Islet precursor cell (in vitro differentiated cells): ENCODE measurements around the gene ANO9.

ENCODE experiments used
- DNase-seq: peaks from one replicate; pipeline ENCODE4 v3.0.0-alpha.2; 2018

The ANO9 gene, protein sequence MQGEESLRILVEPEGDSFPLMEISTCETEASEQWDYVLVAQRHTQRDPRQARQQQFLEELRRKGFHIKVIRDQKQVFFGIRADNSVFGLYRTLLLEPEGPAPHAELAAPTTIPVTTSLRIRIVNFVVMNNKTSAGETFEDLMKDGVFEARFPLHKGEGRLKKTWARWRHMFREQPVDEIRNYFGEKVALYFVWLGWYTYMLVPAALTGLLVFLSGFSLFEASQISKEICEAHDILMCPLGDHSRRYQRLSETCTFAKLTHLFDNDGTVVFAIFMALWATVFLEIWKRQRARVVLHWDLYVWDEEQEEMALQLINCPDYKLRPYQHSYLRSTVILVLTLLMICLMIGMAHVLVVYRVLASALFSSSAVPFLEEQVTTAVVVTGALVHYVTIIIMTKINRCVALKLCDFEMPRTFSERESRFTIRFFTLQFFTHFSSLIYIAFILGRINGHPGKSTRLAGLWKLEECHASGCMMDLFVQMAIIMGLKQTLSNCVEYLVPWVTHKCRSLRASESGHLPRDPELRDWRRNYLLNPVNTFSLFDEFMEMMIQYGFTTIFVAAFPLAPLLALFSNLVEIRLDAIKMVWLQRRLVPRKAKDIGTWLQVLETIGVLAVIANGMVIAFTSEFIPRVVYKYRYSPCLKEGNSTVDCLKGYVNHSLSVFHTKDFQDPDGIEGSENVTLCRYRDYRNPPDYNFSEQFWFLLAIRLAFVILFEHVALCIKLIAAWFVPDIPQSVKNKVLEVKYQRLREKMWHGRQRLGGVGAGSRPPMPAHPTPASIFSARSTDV

DNA sequence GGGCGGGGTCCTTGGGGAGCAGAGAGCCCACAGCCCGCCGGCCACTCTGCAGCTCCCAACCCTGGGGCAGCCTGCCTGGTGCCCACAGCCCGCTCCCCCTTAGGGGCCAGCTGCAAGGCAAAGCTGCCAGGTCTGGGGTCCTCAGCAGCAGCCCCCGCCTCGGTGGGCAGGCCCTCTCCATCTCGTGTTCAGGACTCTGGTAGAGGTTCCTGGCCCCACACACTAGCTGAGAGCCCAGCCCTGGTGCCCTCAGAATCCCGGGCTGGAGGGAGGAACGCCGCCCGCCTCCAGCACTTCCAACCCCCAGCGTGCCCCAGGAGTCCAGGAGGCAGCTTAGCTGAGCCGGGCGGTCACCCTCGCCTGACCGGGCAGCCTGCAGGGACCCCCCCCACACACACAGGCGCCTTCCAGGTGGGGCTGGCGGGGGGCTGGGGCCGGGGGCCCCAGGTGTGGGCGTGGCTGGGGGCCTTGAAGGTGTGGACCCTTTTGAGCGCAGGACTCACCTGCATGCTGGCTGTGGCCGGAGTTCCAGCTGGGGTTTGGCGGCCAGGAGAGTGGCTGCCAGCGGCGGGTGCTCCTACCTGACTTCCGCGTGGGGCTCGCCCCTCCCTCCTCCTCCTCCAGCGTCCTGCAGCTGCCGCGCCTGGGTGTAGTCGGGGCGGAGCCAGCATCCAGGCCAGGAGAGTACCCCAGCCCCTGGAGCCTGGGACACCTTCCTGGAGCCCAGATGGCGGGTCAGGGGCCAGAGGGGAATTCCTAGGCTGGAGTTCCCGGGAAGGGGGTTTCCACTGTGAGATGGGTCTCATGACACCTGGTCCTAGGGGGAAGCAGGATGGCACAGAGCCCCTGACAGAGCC lies at the start of gene ANO9:
Gene ANO9, minus strand, starts transcription at position 594 of the 857 bp plus-strand sequence. Its CDS starts 85 bp downstream, at position 509.
- DNase-seq: peak; percentile 85

DNA sequence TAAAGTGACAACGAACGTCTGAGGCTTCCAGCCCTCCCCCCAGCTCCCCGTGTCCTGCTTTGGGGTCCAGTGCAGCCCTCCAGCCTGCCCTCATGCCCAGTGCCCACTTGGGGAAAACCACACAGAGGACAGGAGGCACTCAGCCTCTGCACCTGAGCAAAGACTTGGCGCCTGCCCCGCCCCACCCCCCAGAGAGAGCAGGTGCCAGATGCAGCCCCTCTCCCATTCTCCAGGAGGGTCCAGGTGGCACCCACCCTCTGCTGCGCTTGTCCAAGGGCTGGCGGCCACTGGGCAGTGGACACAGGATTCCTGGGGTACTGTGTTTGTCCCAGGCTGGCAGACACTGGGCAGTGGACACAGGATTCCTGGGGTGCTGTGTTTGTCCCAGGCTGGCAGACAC lies 49.5 kb upstream of the ANO9 start:
- DNase-seq: no peak

DNA sequence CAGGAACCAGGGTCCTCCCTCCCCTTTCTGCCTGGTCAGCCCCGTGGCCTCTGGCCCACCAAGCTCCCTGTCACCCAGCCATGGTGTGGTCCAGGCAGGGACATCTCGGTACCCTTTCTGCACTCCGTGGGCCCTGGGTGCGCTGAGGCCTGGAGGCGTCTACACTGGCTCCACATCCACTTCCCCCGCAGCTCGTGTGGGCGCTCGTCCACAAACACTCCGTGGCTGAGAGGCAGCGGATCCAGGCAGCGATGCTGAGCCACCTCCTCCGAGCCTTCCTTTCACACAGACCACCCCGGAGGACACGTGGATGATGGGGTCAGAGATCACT lies 49.1 kb upstream of the ANO9 start:
- no peak for DNase-seq

DNA sequence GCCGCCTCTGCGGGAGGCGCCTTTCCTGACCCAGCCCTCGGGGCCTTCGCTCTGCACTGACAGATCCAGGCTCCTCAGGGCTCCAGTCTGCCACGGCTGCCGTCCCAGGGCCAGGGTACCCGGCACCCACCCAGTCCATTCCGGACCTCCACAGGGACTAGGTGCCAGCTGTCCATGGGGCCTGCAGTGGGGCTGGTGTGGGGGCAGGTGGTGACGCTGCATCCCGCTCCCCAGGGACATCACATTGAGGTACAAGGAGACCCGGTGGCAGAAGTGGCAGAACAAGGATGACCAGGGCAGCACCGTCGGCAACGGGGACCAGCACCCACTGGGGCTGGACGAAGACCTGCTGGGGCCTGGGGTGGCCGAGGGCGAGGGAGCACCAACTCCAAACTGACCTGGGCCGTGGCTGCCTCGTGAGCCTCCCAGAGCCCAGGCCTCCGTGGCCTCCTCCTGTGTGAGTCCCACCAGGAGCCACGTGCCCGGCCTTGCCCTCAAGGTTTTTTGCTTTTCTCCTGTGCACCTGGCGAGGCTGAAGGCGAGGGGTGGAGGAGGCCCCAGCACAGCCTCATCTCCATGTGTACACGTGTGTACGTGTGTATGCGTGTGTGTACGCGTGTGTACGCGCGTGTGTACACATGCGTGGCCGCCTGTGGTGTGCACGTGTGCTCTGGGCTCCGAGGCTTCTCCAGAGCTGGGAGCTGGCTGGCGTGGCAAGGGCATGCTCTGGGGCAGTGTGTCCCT lies 48.5 kb upstream of the ANO9 start:
- DNase-seq: peak; percentile 46

DNA sequence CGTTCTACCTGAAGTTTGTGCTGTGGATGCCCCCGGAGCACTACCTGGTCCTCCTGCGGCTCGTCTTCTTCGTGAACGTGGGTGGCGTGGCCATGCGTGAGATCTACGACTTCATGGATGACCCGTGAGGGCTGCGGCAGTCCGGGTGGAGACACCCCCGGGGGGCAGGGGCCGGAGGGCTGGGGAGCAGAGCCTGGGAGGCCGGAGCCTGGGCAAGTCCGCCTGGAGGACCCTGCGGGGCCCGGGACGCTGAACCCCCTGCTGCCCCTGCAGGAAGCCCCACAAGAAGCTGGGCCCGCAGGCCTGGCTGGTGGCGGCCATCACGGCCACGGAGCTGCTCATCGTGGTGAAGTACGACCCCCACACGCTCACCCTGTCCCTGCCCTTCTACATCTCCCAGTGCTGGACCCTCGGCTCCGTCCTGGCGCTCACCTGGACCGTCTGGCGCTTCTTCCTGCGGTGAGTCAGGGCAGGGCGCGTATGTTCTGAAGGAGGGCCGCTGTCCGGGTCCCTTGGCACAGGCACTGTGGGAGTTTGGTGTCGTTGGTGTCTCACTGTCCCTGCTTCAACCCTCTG lies 47.9 kb upstream of the ANO9 start:
- DNase-seq: no peak

DNA sequence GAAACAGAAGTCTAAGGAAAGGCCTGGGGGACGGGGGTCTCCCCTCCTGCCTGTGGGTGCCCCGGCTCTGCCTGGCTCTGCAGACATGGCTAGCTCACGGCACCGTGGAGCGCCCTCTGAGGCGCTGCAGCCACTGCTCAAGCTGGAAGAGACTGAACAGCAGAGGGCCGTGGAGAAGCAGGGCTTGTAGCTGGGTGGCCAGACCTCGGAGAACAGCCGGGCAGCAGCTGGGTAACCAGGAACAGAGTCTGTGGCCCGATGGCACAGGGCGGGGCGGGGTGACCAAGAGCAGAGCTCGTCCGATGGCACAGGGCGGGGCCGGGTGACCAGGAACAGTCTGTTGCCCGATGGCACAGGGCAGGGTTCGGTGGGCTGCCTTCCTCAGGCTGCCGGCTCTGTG lies 47.2 kb upstream of the ANO9 start:
- DNase-seq: peak; percentile 43

GRCh38 chr11:488579-488978 lies 46.8 kb upstream of the ANO9 start:
- no peak for DNase-seq

DNA sequence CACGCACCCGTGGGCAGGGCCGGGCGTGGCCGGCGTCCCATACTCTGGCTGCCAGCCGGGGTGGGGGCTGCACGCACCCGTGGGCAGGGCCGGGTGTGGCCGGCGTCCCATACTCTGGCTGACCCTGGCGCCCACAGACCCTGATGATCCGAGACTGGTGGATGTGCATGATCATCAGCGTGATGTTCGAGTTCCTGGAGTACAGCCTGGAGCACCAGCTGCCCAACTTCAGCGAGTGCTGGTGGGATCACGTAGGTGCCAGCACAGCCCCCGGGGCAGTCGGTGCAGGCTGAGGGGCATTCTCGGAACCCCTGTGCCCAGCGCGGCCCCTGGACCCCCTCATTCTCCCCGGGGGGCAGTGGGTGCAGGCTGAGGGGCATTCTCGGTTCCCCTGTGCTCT lies 46.3 kb upstream of the ANO9 start:
- DNase-seq: no peak

DNA sequence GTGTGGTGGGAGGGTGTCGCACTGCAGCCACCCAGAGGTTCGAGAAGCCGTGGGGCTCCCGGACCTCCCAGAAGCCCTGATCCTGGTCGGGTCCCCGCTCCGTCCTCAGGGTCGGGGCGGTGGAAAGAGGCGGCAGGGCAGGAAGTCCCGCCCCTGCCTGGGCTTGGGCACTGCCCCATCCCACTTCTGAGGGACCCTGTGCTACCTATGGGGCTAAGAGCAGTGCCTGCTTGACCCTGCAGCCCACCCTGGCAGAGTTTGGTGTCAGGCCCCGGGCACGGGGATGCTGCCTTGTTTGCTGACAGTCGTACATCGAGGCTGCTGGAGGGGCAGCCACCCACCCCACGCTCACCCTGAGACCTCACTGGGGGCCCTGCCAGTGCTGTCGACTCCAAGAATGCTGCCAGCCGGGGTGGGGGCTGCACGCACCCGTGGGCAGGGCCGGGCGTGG lies 45.8 kb upstream of the ANO9 start:
- no peak for DNase-seq

GRCh38 chr11:486189-486588 lies 44.4 kb upstream of the ANO9 start:
- no peak for DNase-seq

GRCh38 chr11:484616-485015 lies 42.8 kb upstream of the ANO9 start:
- no peak for DNase-seq

- no peak for DNase-seq
These were observed 37.5 kb upstream of the ANO9 start for GRCh38 chr11:479311-479710.

- no peak for DNase-seq
These were observed 35.4 kb upstream of the ANO9 start for GRCh38 chr11:477052-477715.

DNA sequence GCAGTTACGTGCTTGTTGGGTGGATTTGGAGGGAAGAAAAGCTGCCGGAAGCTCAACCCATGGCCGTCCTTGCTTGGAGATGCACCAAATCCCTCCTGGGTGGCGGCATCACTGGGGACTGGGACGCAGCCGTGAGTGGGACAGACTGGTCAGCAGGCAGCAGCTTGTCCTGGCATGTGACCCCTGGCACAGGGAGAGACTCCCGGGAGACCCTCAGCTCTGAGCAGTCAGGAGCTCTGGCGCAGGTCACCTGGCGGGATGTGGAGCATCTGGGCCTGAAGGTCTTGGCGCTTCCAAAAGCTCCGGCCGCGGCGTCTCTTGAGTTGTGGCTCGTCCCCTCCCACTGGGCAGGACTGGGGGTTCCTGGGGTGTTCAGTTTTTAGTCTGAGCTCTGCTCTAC lies 34.6 kb upstream of the ANO9 start:
- no peak for DNase-seq

GRCh38 chr11:475941-476340 lies 34.1 kb upstream of the ANO9 start:
- no peak for DNase-seq

DNA sequence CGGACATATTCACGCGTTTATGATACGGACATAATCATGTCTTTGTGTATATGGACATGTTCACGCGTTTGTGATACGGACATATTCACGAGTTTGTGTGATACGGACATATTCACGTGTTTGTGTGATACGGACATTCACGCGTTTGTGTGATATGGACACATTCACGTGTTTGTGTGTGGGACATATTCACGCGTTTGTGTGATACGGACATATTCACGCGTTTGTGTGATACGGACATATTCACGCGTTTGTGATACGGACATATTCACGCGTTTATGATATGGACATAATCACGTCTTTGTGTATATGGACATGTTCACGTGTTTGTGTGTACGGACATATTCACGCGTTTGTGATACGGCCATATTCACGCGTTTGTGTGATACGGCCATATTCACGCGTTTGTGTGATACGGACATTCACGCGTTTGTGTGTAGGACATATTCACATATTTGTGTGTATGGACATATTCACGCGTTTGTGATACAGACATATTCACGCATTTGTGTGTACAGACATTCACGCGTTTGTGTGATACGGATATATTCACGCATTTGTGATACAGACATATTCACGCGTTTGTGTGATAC lies 33.2 kb upstream of the ANO9 start:
- no peak for DNase-seq

- DNase-seq: no peak
These were observed 32.4 kb upstream of the ANO9 start for GRCh38 chr11:473962-474785.

DNA sequence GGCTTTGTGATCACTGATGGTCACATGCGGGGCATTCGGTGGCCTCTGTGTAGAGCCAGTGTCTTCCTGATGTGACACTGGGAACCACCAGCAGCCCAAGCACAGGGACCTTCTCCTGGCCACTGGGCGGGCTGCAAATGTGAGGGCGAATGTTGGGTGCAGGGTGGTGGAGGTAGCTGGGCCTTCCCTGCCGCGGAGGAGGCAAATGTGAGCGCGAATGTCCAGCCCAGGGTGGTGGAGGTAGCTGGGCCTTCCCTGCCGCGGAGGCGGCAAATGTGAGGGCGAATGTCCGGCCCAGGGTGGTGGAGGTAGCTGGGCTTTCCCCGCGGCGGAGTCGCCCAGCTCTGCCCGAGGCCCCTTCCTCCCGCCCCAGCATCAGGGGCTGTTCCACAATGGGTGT lies 31.6 kb upstream of the ANO9 start:
- no peak for DNase-seq

DNA sequence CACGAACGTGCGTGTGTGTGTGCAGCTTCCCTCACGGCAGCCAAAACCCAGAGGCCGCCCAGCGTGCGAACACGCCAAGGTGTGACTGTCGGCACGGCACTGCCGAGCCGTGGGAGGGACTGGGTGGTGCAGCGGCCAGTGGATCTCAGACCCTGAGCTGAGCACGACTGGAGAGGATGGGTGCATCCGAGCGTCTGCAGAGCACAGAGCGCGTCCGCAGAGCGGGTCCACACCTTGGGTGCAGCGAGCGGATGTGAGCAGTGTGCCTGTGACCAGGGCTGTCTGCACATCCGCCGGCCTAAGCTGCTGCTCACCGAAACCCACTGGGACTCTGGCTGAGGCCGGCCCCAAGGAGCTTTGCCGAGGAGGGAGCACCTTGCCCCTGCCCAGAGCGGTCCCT lies 31.0 kb upstream of the ANO9 start:
- DNase-seq: no peak

- no peak for DNase-seq
These were observed 30.5 kb upstream of the ANO9 start for GRCh38 chr11:472272-472671.
